GM18868 (cell line): ENCODE measurements around the gene TAGLN3.
A peak's percentile ranks its signal among the peaks of the same experiment; 100 is the strongest.
"Not testable (repeated sequence)": the region's sequence is repeated elsewhere in the genome, so short reads cannot be mapped to it uniquely, and the experiment has no call there.

Experiments
- ATAC-seq: cut with Tn5 transposase; IDR thresholded peaks from one replicate; pipeline ENCODE4 v1.9.1; 2021; ENCODE audit warnings: mild to moderate bottlenecking, moderate library complexity; ENCODE audit not compliant: unreplicated experiment

TAGLN3 gene

DNA sequence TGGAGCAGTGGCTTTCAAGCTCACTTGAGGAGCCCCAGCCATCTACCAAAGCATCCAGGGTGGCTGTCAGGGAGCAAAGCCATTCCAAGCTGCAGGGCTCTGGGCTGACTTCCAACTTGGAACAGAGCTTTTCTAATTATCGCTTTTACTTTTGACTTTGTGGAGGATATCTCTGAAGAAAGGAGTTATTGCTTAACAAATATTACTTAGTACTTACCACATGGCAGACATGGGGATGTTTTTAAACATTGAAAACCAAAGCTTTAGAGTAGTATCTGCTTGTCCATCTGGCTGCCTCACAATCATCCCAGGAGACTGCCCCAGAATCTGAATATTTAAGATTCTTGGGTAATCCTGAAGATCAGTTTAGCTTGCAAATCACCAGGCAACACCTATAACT, 8.9 kb downstream of the TAGLN3 start:
- ATAC-seq, result no peak

DNA sequence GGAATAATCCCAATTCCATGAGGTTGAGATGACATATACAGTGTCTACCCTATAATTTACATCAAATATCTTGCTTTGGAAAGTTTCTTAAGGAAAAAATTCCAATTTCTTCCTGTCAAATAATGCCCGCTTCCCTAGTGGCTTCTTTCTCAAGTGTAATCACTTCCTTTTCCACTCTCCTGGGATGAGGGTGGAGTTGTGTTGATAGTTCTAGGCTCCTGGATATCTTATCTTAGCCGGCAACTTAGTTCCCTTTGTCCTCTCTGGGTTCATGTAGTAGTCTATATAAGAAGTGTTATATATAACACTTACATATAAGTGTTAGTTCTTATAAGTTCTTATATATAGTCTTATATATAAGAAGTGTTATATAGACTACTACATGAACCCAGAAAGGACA, 10.9 kb downstream of the TAGLN3 start:
- no peak for ATAC-seq

DNA sequence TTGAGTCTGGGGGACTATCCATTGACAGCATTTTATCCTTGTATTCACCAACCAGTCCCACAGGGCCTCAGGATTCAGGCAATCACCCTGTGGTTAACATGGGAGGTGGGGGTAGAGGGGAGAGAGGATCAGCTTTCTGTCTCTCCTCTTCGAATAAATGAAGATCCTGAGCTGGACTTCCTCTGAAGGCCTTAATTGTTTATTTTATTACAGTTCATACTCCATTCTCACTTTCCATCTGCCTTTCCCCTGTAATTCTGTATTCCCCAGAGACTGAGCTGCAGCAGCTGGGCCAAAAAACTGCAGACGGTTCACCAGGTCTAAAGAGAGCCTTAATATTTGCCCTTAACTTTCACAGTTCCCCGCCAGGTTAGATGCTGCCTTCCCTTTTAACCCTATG, 11.9 kb downstream of the TAGLN3 start:
- no peak for ATAC-seq

DNA sequence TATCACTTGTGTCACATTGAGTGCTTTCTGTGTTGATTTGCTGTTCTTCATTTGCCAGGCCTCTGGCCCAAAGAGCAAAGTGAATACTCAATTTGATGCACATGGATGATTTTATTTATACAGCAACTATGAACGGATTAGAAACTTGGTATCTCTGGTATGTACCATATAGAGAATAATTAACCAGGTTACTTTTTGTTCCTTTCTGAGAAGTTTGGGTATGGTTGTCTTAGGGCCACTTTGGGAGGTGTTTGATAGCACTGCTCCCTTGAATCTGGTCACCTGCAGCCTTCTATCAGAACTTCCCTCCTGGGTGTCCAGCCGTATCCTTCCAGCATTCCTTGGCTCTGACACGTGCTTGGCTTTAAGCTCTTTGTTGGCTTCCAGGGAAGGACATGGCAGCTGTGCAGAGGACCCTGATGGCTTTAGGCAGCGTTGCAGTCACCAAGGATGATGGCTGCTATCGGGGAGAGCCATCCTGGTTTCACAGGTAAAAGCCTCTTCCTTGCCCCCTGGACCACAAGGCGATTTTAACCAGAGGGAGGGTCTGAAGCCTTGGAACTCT, 12.7 kb downstream of the TAGLN3 start:
- ATAC-seq, result no peak

DNA sequence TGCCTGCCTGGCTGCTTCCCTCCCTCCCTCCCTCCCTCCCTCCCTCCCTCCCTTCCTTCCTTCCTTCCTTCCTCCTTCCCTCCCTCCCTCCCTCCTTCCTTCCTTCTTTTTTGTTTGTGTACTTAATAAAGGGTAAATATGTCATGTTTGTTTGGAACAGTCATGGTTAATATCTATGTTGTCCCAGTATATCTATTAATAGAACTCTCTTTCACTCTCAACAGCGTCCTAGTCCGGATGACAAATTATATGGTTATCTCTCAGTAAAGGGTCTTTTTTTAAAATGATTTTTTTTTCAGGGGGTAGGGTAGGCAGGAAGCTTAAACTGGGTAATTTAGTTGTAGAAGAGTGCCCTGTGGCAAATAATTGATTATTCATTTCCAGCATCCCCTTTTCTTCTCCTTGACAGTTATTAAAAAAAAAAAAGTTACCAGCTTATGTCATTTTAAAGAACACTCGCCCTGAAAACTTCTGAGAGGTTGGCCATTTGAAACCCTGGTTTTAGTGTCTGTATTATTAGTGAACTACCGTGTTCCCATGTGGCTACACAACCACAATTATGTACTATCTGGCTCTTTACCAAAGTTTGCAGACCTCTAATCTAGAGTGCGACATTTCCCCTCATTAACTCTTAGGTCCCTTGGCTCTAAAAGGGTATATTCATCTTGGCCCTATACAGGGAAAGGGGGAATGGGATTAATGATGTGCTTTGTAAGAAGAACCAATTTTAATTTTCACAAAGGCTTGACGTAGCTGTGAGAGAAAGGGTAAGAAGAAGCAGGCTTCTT, 13.7 kb downstream of the TAGLN3 start:
- no peak for ATAC-seq

DNA sequence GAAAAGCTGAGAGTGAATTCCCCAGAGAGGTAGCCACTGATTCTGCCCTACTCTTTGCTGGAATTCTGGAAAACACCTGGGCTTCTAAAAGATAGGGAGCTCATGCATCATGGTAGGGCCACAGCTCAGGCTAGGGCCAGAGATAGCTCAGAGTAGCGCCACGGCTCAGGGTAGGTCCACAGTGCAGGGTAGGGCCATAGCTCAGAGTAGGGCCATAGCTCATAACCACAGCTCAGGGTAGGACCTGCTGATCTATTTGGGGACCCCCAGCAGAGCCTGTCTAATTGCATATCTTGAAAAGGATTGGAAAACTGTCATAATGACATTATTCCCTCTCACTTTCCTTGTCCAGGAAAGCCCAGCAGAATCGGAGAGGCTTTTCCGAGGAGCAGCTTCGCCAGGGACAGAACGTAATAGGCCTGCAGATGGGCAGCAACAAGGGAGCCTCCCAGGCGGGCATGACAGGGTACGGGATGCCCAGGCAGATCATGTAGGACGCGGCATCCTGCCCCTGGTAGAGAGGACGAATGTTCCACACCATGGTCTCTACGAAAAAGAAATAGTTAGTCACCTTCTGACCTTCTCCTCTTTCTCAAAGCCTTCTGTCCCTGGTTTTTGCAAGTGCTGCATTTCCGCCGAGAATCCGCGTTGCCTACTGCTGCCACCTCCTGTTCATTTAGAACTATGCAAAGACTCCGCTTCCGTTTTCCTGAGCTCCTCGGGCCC, 14.5 kb downstream of the TAGLN3 start:
- peak; percentile 93 for ATAC-seq

DNA sequence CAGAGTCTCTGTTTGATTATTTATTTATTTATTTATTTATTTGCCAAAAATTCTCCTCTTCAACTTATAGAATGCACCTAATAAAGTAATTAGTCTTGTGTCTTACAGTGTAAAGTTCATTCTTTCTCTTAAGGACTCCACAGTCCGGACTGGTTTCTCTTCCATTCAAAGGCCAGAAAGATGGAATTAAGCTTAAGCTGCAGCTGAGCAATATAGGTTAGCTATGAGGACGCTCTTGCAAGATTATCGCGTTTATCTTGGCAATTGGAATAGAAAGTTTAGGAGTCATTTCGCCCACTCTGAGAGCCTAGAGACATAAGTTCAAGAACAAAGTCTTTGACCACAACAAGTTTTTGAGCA, 15.0 kb downstream of the TAGLN3 start:
- ATAC-seq, result peak; percentile 16

DNA sequence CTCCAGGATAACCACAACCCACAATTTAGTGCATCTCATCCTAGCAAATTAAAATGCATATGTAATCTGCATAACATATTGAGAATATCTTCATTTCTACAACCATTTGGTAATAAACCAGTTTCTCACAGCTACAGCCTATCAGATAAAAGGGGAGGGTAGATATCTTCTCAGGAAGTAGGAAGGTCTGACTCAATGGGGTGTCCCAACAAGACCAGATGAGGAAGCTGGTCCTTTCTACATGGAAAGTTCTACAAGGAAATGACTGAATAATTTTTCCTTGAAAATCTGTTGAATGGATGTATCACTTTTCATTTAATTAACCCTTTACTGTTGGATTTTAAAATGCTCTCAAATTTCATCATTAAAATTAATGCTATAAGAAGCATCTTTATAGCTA, 18.4 kb downstream of the TAGLN3 start:
- no peak for ATAC-seq

DNA sequence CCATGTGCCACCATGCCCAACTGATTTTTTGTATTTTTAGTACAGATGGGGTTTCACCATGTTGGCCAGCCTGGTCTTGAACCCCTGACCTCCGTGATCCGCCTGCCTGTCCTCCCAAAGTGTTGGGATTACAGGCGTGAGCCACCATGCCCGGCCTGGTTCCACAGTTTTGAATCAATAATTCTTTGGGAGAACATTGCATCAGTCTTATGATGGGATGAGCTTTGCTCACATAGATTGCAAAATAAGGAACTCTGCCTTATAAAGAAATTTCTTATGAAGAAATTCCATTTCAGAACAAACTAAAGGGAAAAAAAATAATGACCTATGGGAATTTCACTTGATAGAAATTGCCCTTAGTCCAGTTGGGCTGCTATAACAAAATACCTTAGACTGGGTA, 20.0 kb downstream of the TAGLN3 start:
- ATAC-seq, result no peak

DNA sequence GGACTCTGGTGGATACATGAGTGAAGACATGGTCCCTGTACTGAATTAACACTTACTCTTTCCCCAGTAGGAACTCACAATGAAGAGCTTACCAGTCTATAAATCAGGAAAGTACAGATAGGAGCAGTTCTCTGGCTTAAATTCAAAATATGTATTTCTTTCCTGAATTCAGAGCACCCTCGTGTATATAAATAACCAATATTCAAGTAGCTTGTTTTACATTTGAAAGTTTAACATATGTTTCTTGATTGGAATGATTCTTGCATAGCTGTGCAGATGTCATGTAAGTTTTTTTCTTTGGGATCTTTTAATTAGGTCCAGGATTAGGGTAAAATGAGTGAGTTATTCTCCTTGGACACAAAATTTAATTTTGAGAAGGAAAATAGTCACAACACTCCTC, 21.0 kb downstream of the TAGLN3 start:
- no peak for ATAC-seq

DNA sequence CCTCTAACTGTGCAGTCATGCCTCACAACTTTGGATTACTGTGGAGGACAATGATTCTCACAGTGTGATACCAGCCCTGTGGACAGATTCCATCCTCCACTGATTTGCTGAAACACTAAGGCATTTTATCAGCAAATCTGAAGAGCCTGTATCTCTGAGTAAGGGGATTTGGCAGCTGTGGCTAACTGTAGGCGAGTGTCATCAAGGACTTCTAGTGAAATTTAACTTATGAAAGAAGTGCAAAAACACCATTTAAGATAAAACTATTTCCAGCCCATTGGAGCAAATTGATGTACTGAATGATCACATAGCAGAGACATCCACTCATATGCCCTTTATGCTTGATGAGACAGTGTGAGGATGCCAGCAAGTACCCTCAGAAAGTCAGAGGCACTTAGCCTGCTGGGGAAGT, 22.0 kb downstream of the TAGLN3 start:
- ATAC-seq, result no peak

DNA sequence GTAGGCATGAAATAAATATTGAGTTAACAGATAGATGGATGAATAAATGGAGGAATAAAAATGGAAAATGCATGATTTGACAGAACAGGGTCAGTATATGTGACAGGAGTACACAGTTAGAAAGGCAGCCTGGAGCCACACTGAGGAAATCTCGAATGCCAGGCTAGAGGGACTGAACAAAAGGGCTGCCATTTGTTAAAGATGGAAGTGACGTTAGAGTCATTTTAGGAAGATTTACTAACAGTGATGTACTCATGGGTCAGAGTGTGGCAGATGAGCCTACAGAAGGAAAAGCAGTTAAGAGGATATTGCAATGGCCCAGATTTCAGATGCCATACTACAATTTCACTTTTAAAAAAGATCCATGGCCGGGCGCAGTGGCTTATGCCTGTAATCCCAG, 28.4 kb downstream of the TAGLN3 start:
- no peak for ATAC-seq

DNA sequence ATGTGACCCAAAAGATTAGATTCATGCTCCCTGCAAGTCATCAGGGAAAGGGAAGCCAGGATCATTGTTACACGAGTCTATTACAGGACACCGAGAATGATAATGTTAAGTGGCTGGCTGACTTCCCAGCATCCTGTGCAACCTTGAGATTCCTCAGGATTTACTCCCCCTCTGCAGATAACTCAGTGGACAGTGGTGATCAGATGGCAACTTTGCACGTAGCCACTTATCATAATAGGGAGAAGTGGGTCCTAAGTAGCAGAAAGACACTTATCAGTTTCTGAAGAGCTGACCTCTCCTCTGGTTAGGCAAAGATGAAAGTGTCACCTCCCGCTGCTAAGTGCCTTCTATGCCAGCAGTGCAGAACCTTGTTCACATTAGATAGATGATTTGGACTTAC, 29.1 kb downstream of the TAGLN3 start:
- no peak for ATAC-seq

DNA sequence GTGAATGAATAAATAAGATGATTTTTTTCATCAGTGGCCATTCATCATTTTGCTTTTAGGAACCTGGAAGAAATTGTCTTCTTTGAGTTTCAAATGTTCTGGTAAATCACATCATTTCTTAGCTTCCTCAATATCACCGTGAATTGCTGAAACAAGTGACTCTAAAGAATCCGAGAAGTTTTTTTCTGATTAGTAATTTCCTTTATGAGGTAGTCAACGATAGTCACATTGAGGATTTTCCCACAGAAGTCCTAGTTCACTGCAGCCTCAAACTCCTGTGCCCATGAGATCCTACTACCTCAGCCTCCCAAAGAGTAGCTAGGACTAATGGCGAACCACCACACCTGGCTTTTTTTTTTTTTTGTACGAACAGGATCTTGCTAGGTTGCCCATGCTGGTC, 32.2 kb downstream of the TAGLN3 start:
- ATAC-seq, result no peak

DNA sequence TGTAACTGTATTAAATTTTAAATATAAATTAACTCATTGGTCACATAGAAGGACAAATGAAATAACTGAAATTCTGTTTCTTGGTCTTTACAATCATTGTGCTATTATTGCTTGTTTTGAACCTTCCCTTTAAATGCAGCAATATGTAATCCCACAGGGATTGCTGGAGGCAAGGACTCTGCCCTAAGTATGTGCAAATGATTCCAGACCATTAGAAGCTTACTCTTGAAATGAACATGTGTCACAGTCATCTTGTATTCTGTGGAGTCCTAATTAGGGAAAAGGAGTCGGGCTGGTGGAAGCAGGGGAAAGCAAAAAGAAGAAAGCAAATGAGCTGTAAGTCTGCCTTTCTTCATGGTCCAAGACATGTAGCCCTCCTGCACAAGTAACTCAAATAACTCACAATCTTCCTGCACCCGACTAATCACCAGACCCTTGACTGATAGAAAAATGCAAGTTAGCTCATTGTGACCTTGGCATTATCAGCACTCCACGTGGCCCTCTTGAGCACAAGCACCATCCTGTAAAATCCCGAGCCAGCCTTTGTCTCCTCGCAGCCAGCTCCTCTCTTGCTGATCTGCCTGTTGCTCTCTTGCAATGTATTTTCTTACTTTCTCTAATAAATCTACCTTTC, 33.5 kb downstream of the TAGLN3 start:
- ATAC-seq, result no peak

DNA sequence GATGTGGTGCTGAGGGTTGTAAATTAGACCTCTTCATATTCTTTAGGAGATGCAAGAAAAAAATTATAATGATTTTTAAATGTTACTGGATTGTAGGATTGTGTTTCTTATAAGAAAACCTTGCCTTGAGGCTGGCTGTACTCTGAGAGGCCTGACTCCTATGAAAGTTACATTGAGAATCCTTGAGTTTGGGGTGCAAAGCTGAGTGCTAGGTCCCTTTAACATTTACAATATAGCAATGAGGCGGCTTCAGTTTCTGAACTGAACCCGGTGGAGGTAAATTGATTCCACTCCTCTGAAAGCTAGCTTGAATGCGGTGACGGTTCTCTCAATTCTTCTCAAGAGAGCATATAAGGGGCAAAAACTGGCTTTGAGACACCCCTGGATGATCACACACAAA, 35.7 kb downstream of the TAGLN3 start, which contains the start of gene TMPRSS7:
TMPRSS7 (plus strand) TSS at position 301 of the 400 bp plus-strand sequence. CDS start 110 bp downstream, outside the sequence.
- ATAC-seq, result no peak

DNA sequence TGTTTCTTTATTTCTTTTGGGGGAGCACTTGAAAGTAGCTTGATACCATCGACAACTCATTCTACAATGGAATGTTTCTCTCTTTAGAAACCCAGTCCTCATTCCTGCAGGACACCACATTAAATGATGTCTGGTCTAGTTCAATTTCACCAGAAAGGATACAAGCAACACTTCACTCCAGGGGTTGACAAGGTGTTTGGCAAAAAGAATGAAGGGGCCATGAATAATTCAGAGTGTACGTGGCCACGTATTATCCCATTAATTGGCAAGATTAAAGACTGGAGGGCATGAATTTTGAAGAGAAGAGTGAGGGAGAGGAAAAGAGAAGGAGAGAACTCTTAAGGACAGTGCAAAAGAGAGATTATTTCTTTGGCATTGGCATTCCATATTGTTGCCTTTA, 36.5 kb downstream of the TAGLN3 start:
- ATAC-seq, result no peak

DNA sequence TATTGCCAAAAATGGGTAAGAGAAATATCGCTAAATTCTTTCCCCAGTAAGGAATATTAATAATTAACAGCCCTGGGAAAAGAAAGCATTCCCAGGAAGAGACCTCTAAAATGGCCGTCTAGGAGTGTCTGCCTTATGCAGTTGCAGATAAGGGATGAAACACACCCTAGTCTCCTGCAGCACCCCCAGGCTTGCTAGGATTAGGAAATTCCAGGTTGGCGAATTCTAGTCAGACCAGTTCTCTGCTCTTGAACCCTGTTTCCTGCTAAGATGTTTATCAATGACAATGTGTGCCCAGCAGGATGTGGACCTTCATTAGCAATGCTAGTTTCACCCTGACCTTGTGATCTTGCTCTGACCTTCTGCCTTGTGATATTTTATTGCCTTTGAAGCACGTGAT, 38.5 kb downstream of the TAGLN3 start:
- not testable (repeated sequence) for ATAC-seq

DNA sequence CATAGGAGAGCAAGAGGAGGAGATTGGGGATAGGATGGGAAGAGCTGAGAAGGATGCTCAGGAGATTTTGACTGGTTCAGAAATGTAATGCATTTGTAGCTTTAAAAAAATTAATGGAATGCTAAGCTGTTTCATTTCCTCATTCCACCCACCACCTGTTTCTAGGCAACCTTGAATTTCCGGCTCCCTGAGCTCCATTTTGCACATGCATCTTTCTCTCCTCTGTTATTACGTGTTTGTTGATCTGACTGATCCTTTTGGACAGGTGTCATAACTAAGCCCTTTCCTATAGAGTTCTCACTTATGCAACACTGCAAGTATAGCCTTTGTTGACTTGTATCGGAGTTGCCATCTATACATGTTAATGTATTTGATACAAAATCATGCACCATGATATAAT, 40.1 kb downstream of the TAGLN3 start:
- peak; percentile 71 for ATAC-seq

DNA sequence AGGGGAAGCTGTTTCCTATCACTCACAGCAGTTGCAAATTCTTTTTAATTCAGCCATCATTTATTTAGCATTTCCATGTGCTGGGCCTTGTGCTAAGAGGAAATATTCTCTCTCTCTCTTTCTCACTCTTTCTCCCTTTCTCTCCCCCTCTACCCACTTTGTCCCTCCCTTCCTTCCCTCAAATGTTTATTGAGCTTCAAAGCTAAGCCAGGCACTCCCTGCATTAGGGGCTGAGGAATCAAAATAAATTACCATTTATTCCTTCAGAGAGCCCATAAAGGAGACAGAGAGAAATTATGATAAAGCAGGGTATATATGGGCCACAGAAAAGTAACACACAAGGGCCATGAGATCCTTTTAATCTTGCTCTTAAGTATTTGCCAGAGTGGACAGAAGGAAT, 42.6 kb downstream of the TAGLN3 start:
- no peak for ATAC-seq

DNA sequence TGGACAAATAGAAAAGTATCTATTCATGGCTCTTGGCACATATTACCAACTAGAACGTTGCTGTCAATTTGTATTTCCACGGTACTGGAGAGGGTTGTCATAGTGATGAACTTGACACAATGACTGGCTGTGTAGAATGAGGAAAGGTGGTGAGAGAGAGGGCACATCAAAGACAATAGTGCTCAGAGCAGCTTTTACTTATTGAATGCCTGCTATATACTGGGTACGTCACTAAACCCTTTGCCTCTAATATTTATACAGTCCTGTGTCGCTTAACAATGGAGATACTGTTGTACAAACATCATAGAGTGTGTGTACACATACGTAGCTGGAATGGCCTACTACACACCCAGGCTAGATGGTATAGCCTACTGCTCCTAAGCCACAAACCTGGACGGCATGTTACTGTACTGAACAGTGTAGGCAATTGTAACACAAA, 44.1 kb downstream of the TAGLN3 start:
- no peak for ATAC-seq
